Esophagus (tissue), 2 donors: Measurements from ENCODE around the gene WDR70. TPM values are rescaled to one million over a fixed set of nuclear protein-coding genes. Genes with fewer than 3 reads are reported as not detected.
"Not testable (repeated sequence)": the region's sequence is repeated elsewhere in the genome, so short reads cannot be mapped to it uniquely, and the experiment has no call there.

Experiments used
- H3K27ac ChIP-seq, 2 donors: one replicate each; pipeline ENCODE4 v1.5.1; 2013; ENCODE audit warnings: low read depth in 2 of 2, mild to moderate bottlenecking in 2 of 2, inconsistent platforms in 1 of 2, low read length in 1 of 2, moderate library complexity in 1 of 2
- H3K27me3 ChIP-seq, 2 donors: one replicate each; pipeline ENCODE4 v1.6.1; 2013; ENCODE audit warnings: low read length in 2 of 2, control low read depth in 1 of 2, mild to moderate bottlenecking in 1 of 2; ENCODE audit not compliant: insufficient read depth in 2 of 2, control insufficient read depth in 1 of 2
- H3K36me3 ChIP-seq, 2 donors: one replicate each; pipeline ENCODE4 v1.6.1; 2013; ENCODE audit warnings: low read length in 1 of 2; ENCODE audit not compliant: control insufficient read depth in 2 of 2, insufficient read depth in 2 of 2
- H3K4me1 ChIP-seq, 2 donors: one replicate each; pipeline ENCODE4 v1.6.1; 2013; ENCODE audit warnings: low read length in 1 of 2; ENCODE audit not compliant: control insufficient read depth in 2 of 2, insufficient read depth in 2 of 2
- H3K4me3 ChIP-seq, 2 donors: one replicate each; pipeline ENCODE4 v1.5.1; 2013; ENCODE audit warnings: low read length in 2 of 2, mild to moderate bottlenecking in 2 of 2, low read depth in 1 of 2, moderate library complexity in 1 of 2
- H3K9me3 ChIP-seq, 2 donors: one replicate each; pipeline ENCODE4 v1.6.1; 2013; ENCODE audit warnings: mild to moderate bottlenecking in 2 of 2, low read depth in 1 of 2, low read length in 1 of 2, moderate library complexity in 1 of 2; ENCODE audit not compliant: control insufficient read depth in 2 of 2, insufficient read depth in 1 of 2
- WGBS, 2 donors: extraction: QIAGEN DNeasy Blood & Tissue Kit; methylation state at CpG; one replicate each; pipeline ENCODE4 v1.1.7; 2013; 5-methylcytosine and 5-hydroxymethylcytosine counted together
- polyA plus RNA-seq, 2 donors: library from polyadenylated mRNA; stranded (reverse); fragments of 200-250 nt; gene quantifications; one replicate each; pipeline ENCODE4 v1.2.3, GENCODE V29; 2013
- donor health status: healthy with polysubstance abuse.
- donor health status: Bipolar disorder and iron deficiency.

WDR70 gene
- polyA plus RNA-seq, 2 donors = 13.9 to 14.3 TPM

DNA sequence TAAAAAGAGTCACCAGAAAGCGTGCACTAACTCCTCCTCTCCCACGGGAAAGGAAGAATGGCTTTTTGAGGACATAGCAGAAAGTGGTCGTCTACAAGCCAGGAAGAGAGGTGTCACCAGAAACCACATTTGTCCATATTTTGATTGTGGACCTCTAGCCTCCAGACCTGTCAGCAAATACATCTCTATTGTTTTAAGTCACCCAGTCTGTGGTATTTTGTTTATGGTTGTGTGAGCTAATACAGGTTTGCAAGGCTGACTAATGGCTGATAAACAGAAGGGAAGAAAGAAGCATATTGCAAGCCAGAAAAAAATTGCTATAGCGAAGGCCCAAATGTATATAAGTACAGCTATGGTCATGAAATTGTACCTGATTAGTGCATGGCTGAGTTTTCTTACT lies 21.4 kb downstream of the WDR70 start:
- Histone ChIP-seq H3K27ac (no peak overlapping the region), H3K9me3 (no peaks in the 10 kb centered on the region), H3K4me3 (no peak overlapping the region), H3K36me3 (peaks cover 0 to 3% of the 10 kb centered on the region in 2 donors), H3K4me1 (no peaks in the 10 kb centered on the region), H3K27me3 (no peaks in the 10 kb centered on the region)
- 91% methylated on average over 4 of the region's 4 CpGs for WGBS, 2 donors

DNA sequence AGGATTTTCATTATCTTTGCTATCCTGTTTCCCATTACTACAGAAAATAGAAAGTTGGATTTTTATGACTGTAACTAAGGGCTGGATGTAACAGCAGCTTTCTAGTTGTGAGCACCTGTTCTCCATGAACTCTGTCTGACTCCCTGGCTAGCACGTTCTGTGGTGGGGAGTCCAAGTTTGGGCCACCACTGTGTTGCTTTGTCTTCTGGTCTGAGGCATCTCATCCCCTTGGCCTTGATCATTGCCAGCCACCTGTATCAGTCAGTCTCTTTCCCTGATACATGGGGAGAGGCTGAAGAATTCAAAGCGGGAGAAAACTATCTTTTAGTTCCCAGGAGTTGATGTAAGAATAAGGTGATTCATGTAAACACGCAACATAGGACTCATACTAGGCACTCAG lies 33.4 kb downstream of the WDR70 start:
- WGBS, 2 donors = 86 to 87% methylated on average over 3 of the region's 3 CpGs
- peaks cover 0 to 2% of the 10 kb centered on the region in 2 donors for H3K36me3 ChIP-seq

DNA sequence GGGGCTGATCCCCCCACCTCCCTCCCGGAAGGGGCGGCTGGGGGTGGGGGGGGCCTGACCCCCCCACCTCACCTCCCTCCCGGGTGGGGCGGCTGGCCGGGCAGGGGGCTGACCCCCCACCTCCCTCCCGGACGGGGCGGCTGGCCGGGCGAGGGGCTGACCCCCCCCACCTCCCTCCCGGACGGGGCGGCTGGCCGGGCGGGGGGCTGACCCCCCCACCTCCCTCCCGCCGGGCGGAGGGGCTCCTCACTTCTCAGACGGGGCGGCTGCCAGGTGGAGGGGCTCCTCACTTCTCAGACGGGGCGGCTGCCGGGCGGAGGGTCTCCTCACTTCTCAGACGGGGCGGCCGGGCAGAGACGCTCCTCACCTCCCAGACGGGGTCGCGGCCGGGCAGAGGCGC lies 36.3 kb downstream of the WDR70 start:
- H3K4me3 ChIP-seq, H3K36me3 ChIP-seq, H3K27me3 ChIP-seq, H3K9me3 ChIP-seq, H3K27ac ChIP-seq, H3K4me1 ChIP-seq: not testable (repeated sequence)
- 94 to 97% methylated on average over 6 to 18 of the region's 33 CpGs for WGBS, 2 donors

More for the DNA sequence above, 33.4 kb downstream of the WDR70 start:
- Histone ChIP-seq H3K27me3 (no peaks in the 10 kb centered on the region), H3K27ac (no peak overlapping the region), H3K4me1 (no peaks in the 10 kb centered on the region), H3K9me3 (no peaks in the 10 kb centered on the region), H3K4me3 (no peak overlapping the region)

DNA sequence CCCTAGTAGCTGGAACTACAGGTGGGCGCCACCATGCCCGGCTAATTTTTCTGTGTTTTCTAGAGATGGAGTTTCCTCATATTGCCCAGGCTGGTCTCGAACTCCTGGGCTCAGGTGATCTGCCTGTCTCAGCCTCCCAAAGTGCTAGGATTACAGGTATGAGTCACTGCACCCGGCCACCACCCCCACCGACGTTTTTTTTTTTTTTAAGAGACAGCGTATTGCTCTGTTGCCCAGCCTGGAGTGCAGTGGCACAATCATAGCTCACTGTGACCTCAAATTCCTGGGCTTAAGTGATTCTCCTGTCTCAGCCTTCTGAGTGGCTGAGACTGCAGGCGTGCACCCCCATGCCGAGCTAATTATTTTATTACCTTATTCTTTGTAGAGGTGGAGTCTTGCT lies 38.2 kb downstream of the WDR70 start:
- Histone ChIP-seq H3K36me3 (peaks cover 0 to 2% of the 10 kb centered on the region in 2 donors), H3K4me3 (no peak overlapping the region)

DNA sequence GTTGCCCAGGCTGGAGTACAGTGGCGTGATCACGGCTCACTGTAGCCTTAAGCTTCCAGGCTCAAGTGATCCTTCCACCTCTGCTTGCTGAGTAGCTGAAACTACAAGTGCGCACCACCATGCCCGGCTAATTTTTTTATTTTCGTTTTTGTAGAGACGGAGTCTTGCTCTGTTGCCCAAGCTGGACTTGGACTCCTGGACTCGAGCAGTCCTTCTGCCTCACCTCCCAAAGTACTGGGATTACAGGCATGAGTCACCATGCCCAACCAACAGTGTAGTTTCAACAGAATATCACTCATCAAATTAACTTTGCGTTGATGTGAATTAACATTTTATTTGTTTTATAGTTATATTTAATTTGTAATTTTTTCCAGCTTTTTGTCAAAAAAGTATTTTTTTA lies 45.3 kb downstream of the WDR70 start:
- H3K9me3 ChIP-seq = no peaks in the 10 kb centered on the region
- H3K4me3 ChIP-seq = no peak overlapping the region
- H3K4me1 ChIP-seq = no peaks in the 10 kb centered on the region
- no peaks in the 10 kb centered on the region for H3K36me3 ChIP-seq
- H3K27me3 ChIP-seq = no peaks in the 10 kb centered on the region
- no peak overlapping the region for H3K27ac ChIP-seq
- WGBS, 2 donors = 90 to 93% methylated on average over 8 of the region's 8 CpGs

More for the DNA sequence above, 38.2 kb downstream of the WDR70 start:
- Histone ChIP-seq H3K9me3 (no peaks in the 10 kb centered on the region), H3K4me1 (no peaks in the 10 kb centered on the region), H3K27ac (no peak overlapping the region), H3K27me3 (no peaks in the 10 kb centered on the region)
- WGBS, 2 donors = 82 to 84% methylated on average over 9 of the region's 9 CpGs

DNA sequence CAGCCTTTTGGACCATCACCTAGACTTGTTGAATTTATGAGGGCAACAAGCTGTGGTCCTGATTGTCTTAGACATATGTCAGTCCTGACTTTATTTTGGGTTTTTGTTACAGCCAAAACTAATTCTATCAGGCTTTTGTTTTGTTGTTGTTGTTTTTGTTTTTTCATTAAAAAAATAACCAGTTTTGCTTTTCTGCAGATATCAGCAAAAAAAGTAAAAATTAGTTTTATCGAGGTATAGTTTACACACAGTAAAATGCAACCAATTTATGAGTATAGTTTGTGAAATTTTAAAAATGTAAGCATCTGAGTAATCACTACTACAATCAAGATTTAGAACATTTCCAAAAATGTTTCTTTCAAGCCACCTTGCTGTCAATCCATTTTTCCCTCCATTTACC lies 48.9 kb downstream of the WDR70 start:
- Histone ChIP-seq H3K9me3 (no peaks in the 10 kb centered on the region), H3K36me3 (no peaks in the 10 kb centered on the region), H3K27ac (no peak overlapping the region), H3K4me3 (no peak overlapping the region), H3K27me3 (no peaks in the 10 kb centered on the region), H3K4me1 (no peaks in the 10 kb centered on the region)
- WGBS, 2 donors = 87 to 96% methylated on average over 1 of the region's 1 CpG

DNA sequence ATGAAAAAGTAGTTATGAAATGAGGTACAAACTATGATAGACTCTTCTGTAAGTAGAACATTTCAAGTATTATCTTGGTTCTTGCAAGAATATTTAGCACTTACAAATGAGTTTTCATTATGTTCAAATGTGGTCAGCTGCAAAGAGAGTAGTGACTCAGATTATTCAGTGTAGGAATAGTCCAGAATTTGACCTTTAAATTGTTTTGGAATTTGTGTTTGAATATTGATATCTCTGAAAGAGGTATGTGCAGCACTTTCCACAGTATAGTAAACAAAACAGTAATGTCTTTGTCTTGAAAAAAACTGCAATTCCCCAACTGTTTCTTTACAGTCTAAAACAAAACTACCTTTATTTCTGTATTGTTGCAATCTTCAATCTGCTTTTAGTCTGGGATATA lies 56.1 kb downstream of the WDR70 start:
- Histone ChIP-seq H3K36me3 (no peaks in the 10 kb centered on the region), H3K4me1 (no peaks in the 10 kb centered on the region), H3K27me3 (no peaks in the 10 kb centered on the region), H3K27ac (no peak overlapping the region), H3K4me3 (no peak overlapping the region), H3K9me3 (no peaks in the 10 kb centered on the region)

DNA sequence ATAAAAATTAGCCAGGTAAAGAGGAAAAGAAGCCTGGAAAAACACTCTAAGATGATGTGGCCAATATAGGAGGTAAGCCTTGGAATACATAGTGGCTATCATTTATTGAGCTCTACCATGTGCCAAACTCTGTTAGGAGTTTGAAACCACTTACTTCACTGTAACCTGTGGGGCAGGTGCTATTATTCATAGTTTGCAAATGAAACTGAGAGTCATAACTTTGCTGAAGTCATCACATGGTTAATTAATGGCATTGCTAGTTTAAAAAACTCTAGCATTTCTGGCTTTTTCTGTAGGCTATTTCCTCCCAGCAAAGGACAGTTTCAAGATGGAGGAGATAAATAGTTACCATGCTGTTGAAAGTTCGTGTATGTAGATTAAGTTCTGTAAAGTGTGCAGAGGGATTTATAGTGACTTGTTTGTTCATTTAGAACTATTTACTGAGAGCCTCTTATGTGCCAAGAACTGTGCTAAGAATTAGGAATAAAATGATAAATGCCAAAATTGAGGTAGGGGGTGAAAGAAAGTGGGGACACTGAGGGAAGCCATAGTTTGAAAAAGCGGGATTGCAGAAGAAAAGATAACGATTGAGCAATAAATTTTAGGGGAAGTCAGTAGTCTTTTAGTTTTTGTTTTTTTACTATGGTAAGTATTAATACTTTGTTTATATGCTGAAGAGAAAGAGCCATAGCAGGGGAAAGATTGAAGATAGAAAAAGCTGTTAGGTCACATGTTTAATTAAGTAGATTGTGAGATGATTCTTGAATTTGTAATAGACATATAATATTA lies 57.2 kb downstream of the WDR70 start:
- Histone ChIP-seq H3K9me3 (no peaks in the 10 kb centered on the region), H3K4me1 (no peaks in the 10 kb centered on the region), H3K4me3 (no peak overlapping the region), H3K27ac (no peak overlapping the region), H3K27me3 (no peaks in the 10 kb centered on the region), H3K36me3 (no peaks in the 10 kb centered on the region)
- WGBS, 2 donors = 88 to 89% methylated on average over 3 of the region's 3 CpGs

DNA sequence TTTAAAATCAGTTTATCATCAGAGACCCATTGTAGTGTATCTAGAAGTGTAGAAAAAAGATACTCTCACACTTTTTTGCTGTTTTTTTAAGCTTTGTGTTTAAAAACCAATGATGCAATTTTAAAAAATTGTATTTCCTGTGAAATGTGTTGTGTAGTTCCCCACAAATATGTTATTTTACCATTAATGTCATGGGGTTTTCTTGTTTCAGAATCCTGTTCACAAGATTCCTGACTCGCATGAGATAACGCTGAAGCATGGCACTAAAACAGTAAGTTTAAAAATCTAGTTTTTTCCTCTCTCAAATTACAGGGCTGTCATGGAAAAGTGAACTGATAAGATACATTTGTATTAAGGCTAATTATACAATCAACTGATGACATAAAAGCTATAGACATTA lies 58.6 kb downstream of the WDR70 start:
- no peaks in the 10 kb centered on the region for H3K9me3 ChIP-seq
- WGBS, 2 donors = 97 to 98% methylated on average over 2 of the region's 2 CpGs
- no peak overlapping the region for H3K4me3 ChIP-seq
- no peak overlapping the region for H3K27ac ChIP-seq
- no peaks in the 10 kb centered on the region for H3K36me3 ChIP-seq
- H3K4me1 ChIP-seq = no peaks in the 10 kb centered on the region
- no peaks in the 10 kb centered on the region for H3K27me3 ChIP-seq

DNA sequence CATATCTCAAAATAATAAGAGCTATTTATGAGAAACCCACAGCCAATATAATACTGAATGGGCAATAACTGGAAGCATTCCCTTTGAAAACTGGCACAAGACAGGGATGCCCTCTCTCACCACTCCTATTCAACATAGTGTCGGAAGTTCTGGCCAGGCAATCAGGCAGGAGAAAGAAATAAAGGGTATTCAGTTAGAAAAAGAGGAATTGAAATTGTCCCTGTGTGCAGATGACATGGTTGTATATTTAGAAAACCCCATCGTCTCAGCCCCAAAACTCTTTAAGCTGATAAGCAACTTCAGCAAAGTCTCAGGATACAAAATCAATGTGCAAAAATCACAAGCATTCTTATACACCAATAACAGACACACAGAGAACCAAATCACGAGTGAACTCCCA lies 66.7 kb downstream of the WDR70 start:
- H3K9me3 ChIP-seq, H3K4me1 ChIP-seq, H3K27me3 ChIP-seq, H3K4me3 ChIP-seq, H3K27ac ChIP-seq, H3K36me3 ChIP-seq: not testable (repeated sequence)
- 86 to 87% methylated on average over 3 of the region's 3 CpGs for WGBS, 2 donors
